ENCODE results near the gene TBXAS1. TPM values are rescaled to one million over a fixed set of nuclear protein-coding genes. Genes with fewer than 3 reads are reported as not detected.

Gene TBXAS1
- polyA plus RNA-seq, 1 donor from 2014 or later: 0.93 TPM

Other genes starting within 250 kb of the TBXAS1 start
- gene HIPK2, start 51.3 kb upstream of the TBXAS1 start, polyA plus RNA-seq: 8.5 and 10.5 TPM in 2 replicates
- gene PARP12, start 233.7 kb downstream of the TBXAS1 start, polyA plus RNA-seq: 0.44 TPM in 1 of 2 replicates, not detected in the other

All from neural cell (in vitro differentiated cells).